ENCODE data around the gene SLTM. TPM values are rescaled to one million over a fixed set of nuclear protein-coding genes. Genes with fewer than 3 reads are reported as not detected.

Gene SLTM
- total RNA-seq, 4 donors from 2014 or later = 129 to 166 (median 151) TPM

- Histone ChIP-seq H3K4me3 (replicated peaks in 1 of 3) (no peak overlapping the region), H3K9me3 (no peaks in the 10 kb centered on the region), H3K36me3 (peaks cover 24 to 55% of the 10 kb centered on the region in 2 donors), H3K4me1 (no peaks in the 10 kb centered on the region), H3K27me3 (no peaks in the 10 kb centered on the region), H3K27ac (no peak overlapping the region)
- 94 to 96% methylated on average over 12 of the region's 12 CpGs for WGBS, 2 donors
- intact Hi-C loops (cut with DNase I) = no loop called here
- no peak for DNase-seq
- TF ChIP-seq, protein P1, sequence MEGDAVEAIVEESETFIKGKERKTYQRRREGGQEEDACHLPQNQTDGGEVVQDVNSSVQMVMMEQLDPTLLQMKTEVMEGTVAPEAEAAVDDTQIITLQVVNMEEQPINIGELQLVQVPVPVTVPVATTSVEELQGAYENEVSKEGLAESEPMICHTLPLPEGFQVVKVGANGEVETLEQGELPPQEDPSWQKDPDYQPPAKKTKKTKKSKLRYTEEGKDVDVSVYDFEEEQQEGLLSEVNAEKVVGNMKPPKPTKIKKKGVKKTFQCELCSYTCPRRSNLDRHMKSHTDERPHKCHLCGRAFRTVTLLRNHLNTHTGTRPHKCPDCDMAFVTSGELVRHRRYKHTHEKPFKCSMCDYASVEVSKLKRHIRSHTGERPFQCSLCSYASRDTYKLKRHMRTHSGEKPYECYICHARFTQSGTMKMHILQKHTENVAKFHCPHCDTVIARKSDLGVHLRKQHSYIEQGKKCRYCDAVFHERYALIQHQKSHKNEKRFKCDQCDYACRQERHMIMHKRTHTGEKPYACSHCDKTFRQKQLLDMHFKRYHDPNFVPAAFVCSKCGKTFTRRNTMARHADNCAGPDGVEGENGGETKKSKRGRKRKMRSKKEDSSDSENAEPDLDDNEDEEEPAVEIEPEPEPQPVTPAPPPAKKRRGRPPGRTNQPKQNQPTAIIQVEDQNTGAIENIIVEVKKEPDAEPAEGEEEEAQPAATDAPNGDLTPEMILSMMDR (IDR thresholded peaks at IDR 0.05) = no peak
- no peak for TF ChIP-seq POLR2A (IDR thresholded peaks at IDR 0.05)
Observed at GRCh38 chr15:58877999-58878825, 55.3 kb downstream of the SLTM start.

- Histone ChIP-seq H3K27me3 (no peaks in the 10 kb centered on the region), H3K4me1 (no peaks in the 10 kb centered on the region), H3K36me3 (peaks cover 12 to 38% of the 10 kb centered on the region in 2 donors), H3K27ac (no peak overlapping the region), H3K4me3 (replicated peaks in 1 of 3) (no peak overlapping the region), H3K9me3 (no peaks in the 10 kb centered on the region)
- intact Hi-C loops (cut with DNase I) = no loop called here
- DNase-seq = no peak
- 90 to 91% methylated on average over 7 of the region's 7 CpGs for WGBS, 2 donors
- TF ChIP-seq, protein P1 (IDR thresholded peaks at IDR 0.05) = no peak
- TF ChIP-seq POLR2A (IDR thresholded peaks at IDR 0.05) = no peak
Observed at GRCh38 chr15:58876306-58877106, 57.0 kb downstream of the SLTM start.

DNA sequence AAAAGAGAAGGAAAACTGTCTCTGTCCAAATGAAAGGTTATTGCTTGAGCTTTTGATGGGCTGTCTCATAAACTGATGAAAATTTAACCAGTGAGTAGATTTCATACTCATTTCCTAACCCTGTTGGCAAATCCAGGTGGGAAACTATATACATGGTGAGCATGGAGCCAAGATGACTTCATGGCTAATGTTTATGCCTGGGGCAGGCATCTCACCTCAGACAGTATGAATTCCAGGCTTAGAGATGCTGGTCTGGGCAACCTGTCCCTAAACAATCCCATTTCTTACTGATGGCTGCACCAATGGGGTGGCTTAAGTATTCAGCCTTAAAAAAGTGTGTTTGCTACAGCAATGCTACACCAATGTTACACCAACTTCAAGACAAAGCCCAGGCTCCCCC lies 58.1 kb downstream of the SLTM start:
- intact Hi-C loops (cut with DNase I) = no loop called here
- Histone ChIP-seq H3K9me3 (no peaks in the 10 kb centered on the region), H3K27ac (no peak overlapping the region), H3K4me1 (no peaks in the 10 kb centered on the region), H3K36me3 (peaks cover 7 to 27% of the 10 kb centered on the region in 2 donors), H3K4me3 (replicated peaks in 1 of 3) (no peak overlapping the region), H3K27me3 (no peaks in the 10 kb centered on the region)
- DNase-seq = no peak
- TF ChIP-seq POLR2A (IDR thresholded peaks at IDR 0.05) = no peak
- TF ChIP-seq, protein P1 (IDR thresholded peaks at IDR 0.05) = no peak

DNA sequence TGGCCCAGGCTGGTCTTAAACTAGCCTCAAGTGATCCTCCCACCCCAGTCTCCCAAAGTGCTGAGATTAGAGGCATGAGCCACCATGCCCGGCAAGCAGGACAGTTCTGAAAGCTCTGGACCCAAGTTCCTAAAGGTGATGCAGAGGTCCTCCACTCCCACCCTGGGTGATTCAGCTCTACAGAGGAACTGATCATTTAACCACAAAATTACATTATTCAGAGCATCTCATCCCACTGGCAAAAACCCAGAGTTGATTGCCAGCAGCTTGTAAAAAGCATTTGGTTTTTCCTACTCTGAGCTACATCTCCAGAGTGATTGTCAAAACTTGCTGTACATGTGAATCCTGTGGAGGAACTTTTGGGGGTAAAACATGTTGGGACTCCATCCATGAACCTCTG lies 60.2 kb downstream of the SLTM start:
- H3K4me3 ChIP-seq (replicated peaks in 1 of 3) = no peak overlapping the region
- no peak for DNase-seq
- H3K27ac ChIP-seq = no peak overlapping the region
- 94 to 95% methylated on average over 1 of the region's 1 CpG for WGBS, 2 donors
- H3K9me3 ChIP-seq = no peaks in the 10 kb centered on the region
- intact Hi-C loops (cut with DNase I) = no loop called here
- H3K36me3 ChIP-seq = peaks cover 0 to 6% of the 10 kb centered on the region in 2 donors
- H3K4me1 ChIP-seq = no peaks in the 10 kb centered on the region
- no peaks in the 10 kb centered on the region for H3K27me3 ChIP-seq
- TF ChIP-seq POLR2A (IDR thresholded peaks at IDR 0.05) = no peak
- TF ChIP-seq, protein P1 (IDR thresholded peaks at IDR 0.05) = no peak

- no peaks in the 10 kb centered on the region for H3K36me3 ChIP-seq
- intact Hi-C loops (cut with DNase I) = no loop called here
- TF ChIP-seq, protein P1 (IDR thresholded peaks at IDR 0.05) = no peak
- TF ChIP-seq POLR2A (IDR thresholded peaks at IDR 0.05) = no peak
- no peaks in the 10 kb centered on the region for H3K4me1 ChIP-seq
- DNase-seq = no peak
- H3K4me3 ChIP-seq (replicated peaks in 1 of 3) = no peak overlapping the region
- H3K27me3 ChIP-seq = no peaks in the 10 kb centered on the region
- H3K9me3 ChIP-seq = no peaks in the 10 kb centered on the region
- WGBS, 2 donors = 92 to 93% methylated on average over 4 of the region's 4 CpGs
- H3K27ac ChIP-seq = no peak overlapping the region
Observed at GRCh38 chr15:58870451-58870850, 63.0 kb downstream of the SLTM start.
